Common myeloid progenitor, CD34-positive (primary cell): ENCODE measurements around the gene DRAP1.
A peak's percentile ranks its signal among the peaks of the same experiment; 100 is the strongest.

Experiments used
- CTCF ChIA-PET: fragments of 350-600 bp; sonication (Branson Sonifier 250); formaldehyde crosslinking; loops from one replicate; lab custom pipeline; 2021; ENCODE audit warnings: antibody characterized with exemption; lab: Charles Lee
- POLR2A ChIA-PET: fragments of 350-600 bp; sonication (Branson Sonifier 250); formaldehyde crosslinking; loops from one replicate; lab custom pipeline; 2021; ENCODE audit warnings: antibody characterized with exemption; lab: Charles Lee
- DNase-seq, 3 donors: peaks; one replicate each; pipeline versions ENCODE4 v3.0.0 to v3.0.0-alpha.2; 2013
- H3K27ac ChIP-seq, 2 experiments: 1 replicate in 1 of 2; 2 replicates in 1 of 2; pipeline ENCODE4 v1.7.0; 2013; ENCODE audit warnings: inconsistent platforms in 2 of 2, low read length in 2 of 2, mild to moderate bottlenecking in 2 of 2, low read depth in 1 of 2, moderate library complexity in 1 of 2; ENCODE audit not compliant: severe bottlenecking in 2 of 2, insufficient read depth in 1 of 2, poor library complexity in 1 of 2
- H3K27me3 ChIP-seq, 5 experiments: replicated peaks in 2 of 5; 1 replicate in 3 of 5; 2 replicates in 2 of 5; pipeline versions ENCODE4 v1.6.1 to v1.7.0; 2013; ENCODE audit warnings: low read length in 4 of 5, mild to moderate bottlenecking in 2 of 5, moderate library complexity in 2 of 5, inconsistent platforms in 1 of 5; ENCODE audit not compliant: insufficient read depth in 5 of 5, control insufficient read depth in 4 of 5
- H3K36me3 ChIP-seq, 4 experiments: 1 replicate in 2 of 4; 2 replicates in 2 of 4; pipeline versions ENCODE4 v1.6.1 to v1.7.0; 2013; ENCODE audit warnings: low read length in 3 of 4, control low read depth in 1 of 4, mild to moderate bottlenecking in 1 of 4; ENCODE audit not compliant: control insufficient read depth in 4 of 4, insufficient read depth in 4 of 4
- H3K4me1 ChIP-seq, 4 experiments: 1 replicate in 3 of 4; 2 replicates in 1 of 4; pipeline versions ENCODE4 v1.6.1 to v1.7.1; 2013; ENCODE audit warnings: low read length in 3 of 4, mild to moderate bottlenecking in 3 of 4, control low read depth in 1 of 4, inconsistent platforms in 1 of 4, moderate library complexity in 1 of 4; ENCODE audit not compliant: control insufficient read depth in 4 of 4, insufficient read depth in 4 of 4; ENCODE audit errors: control extremely low read depth in 1 of 4
- H3K4me3 ChIP-seq, 7 experiments: 1 replicate in 4 of 7; 2 replicates in 3 of 7; pipeline versions ENCODE4 v1.5.1 to v1.7.0; 2013; ENCODE audit warnings: mild to moderate bottlenecking in 7 of 7, low read length in 6 of 7, moderate library complexity in 6 of 7, inconsistent platforms in 2 of 7, low read depth in 2 of 7, control low read depth in 1 of 7; ENCODE audit not compliant: insufficient read depth in 4 of 7, control insufficient read depth in 1 of 7; ENCODE audit errors: extremely low read depth in 1 of 7
- H3K9me3 ChIP-seq, 5 experiments: 1 replicate in 4 of 5; 2 replicates in 1 of 5; pipeline versions ENCODE4 v1.6.1 to v1.7.1; 2013; ENCODE audit warnings: low read length in 4 of 5, mild to moderate bottlenecking in 2 of 5, inconsistent platforms in 1 of 5, low read depth in 1 of 5, moderate library complexity in 1 of 5; ENCODE audit not compliant: control insufficient read depth in 4 of 5, insufficient read depth in 2 of 5; ENCODE audit errors: control extremely low read depth in 1 of 5
- WGBS: methylation state at CpG from one replicate; pipeline ENCODE4 v1.1.5; 2013; ENCODE audit not compliant: insufficient coverage; 5-methylcytosine and 5-hydroxymethylcytosine counted together

DRAP1 gene

GRCh38 chr11:65922565-65922964 is 3.3 kb downstream of the DRAP1 start:
- peaks cover under 1 to 41% (median 31%) of the 10 kb centered on the region in 4 experiments for H3K4me1 ChIP-seq
- H3K27ac ChIP-seq: no peak overlapping the region
- peak in 2 of 3 donors; percentile 47 to 52 for DNase-seq
- no peaks in the 10 kb centered on the region for H3K9me3 ChIP-seq
- ChIA-PET CTCF (interaction anchor here (0.8 to 2.5 kb wide), 14 partner anchors 9 to 200 kb away, joined by 3 to 8 read pairs (median 4); partner anchors contain the start of genes CCDC85B and FIBP), POLR2A (interaction anchor here (0.7 to 1.9 kb wide), 3 partner anchors 22 to 39 kb away, joined by 3 to 5 read pairs (median 4); partner anchors contain the start of genes FOSL1 and SART1)
- H3K27me3 ChIP-seq: no peaks in the 10 kb centered on the region
- no peak overlapping the region for H3K4me3 ChIP-seq
- 8% methylated on average over 2 of the region's 3 CpGs for WGBS
- peaks cover 7 to 33% (median 20%) of the 10 kb centered on the region in 4 experiments for H3K36me3 ChIP-seq

GRCh38 chr11:65925397-65925796 is 6.2 kb downstream of the DRAP1 start:
- 83% methylated on average over 1 of the region's 2 CpGs for WGBS
- Histone ChIP-seq H3K27me3 (no peaks in the 10 kb centered on the region), H3K9me3 (no peaks in the 10 kb centered on the region), H3K36me3 (peaks cover 7 to 33% (median 20%) of the 10 kb centered on the region in 4 experiments), H3K4me1 (peaks cover 7 to 46% (median 36%) of the 10 kb centered on the region in 4 experiments), H3K4me3 (no peak overlapping the region), H3K27ac (no peak overlapping the region)
- ChIA-PET CTCF (no interaction called here), POLR2A (no interaction called here)
- DNase-seq: no peak

- DNase-seq: peak; percentile 97 to 99 (median 98)
- WGBS: 0% methylated on average over 5 of the region's 9 CpGs
- H3K4me3 ChIP-seq: peak overlapping the region in 5 of 7 experiments; percentile 23 to 66 (median 50)
- peaks cover 0 to 15% (median 7%) of the 10 kb centered on the region in 4 experiments for H3K36me3 ChIP-seq
- POLR2A ChIA-PET: interaction anchor here (0.6 to 1.2 kb wide), 6 partner anchors 8 to 54 kb away, joined by 3 to 4 read pairs (median 3); partner anchors contain the start of genes CCDC85B and FIBP
- H3K27ac ChIP-seq: peak overlapping the region; percentile 27 to 77
- peaks cover 7 to 41% (median 39%) of the 10 kb centered on the region in 4 experiments for H3K4me1 ChIP-seq
- H3K27me3 ChIP-seq: no peaks in the 10 kb centered on the region
- H3K9me3 ChIP-seq: no peaks in the 10 kb centered on the region
- CTCF ChIA-PET: interaction anchor here (0.9 to 1.7 kb wide), 9 partner anchors 8 to 57 kb away, joined by 3 to 4 read pairs (median 3); partner anchors contain the start of gene CCDC85B
Measured at GRCh38 chr11:65927904-65928397, 8.7 kb downstream of the DRAP1 start.

- H3K4me3 ChIP-seq: peak overlapping the region in 3 of 7 experiments; percentile 23 to 66 (median 52)
- H3K36me3 ChIP-seq: peaks cover 0 to 9% (median 4%) of the 10 kb centered on the region in 4 experiments
- DNase-seq: peak in 1 of 3 donors; percentile 18
- ChIA-PET POLR2A (interaction anchor here (0.7 to 1.0 kb wide), 3 partner anchors 9 to 40 kb away, joined by 3 to 4 read pairs (median 3); partner anchors contain the start of genes CCDC85B and FIBP), CTCF (interaction anchor here (0.9 to 2.0 kb wide), 9 partner anchors 8 to 47 kb away, joined by 3 to 8 read pairs (median 3); partner anchors contain the start of gene CCDC85B)
- H3K27me3 ChIP-seq: no peaks in the 10 kb centered on the region
- WGBS: 33% methylated on average over 6 of the region's 6 CpGs
- H3K9me3 ChIP-seq: no peaks in the 10 kb centered on the region
- peaks cover 7 to 41% (median 39%) of the 10 kb centered on the region in 4 experiments for H3K4me1 ChIP-seq
- H3K27ac ChIP-seq: peak overlapping the region; percentile 46 to 77
Measured at GRCh38 chr11:65928667-65929066, 9.4 kb downstream of the DRAP1 start.

GRCh38 chr11:65931773-65932557 is 12.7 kb downstream of the DRAP1 start:
- WGBS: 81% methylated on average over 11 of the region's 13 CpGs
- Histone ChIP-seq H3K27me3 (no peaks in the 10 kb centered on the region), H3K9me3 (no peaks in the 10 kb centered on the region), H3K4me3 (no peak overlapping the region), H3K27ac (no peak overlapping the region), H3K4me1 (peaks cover 7 to 40% (median 38%) of the 10 kb centered on the region in 4 experiments), H3K36me3 (no peaks in the 10 kb centered on the region)
- CTCF ChIA-PET: interaction anchor here (0.8 to 3.6 kb wide), 8 partner anchors 10 to 43 kb away, joined by 3 to 34 read pairs (median 4); partner anchors contain the start of genes C11orf68, CCDC85B and FIBP
- POLR2A ChIA-PET: interaction anchor here (0.7 to 1.6 kb wide), 3 partner anchors 29 to 43 kb away, joined by 3 to 5 read pairs (median 4); no protein-coding TSS in a partner anchor
- peak in 2 of 3 donors; percentile 43 to 47 for DNase-seq

GRCh38 chr11:65932558-65932919 is 13.3 kb downstream of the DRAP1 start:
- Histone ChIP-seq H3K27ac (no peak overlapping the region), H3K4me3 (no peak overlapping the region), H3K27me3 (no peaks in the 10 kb centered on the region), H3K36me3 (no peaks in the 10 kb centered on the region), H3K4me1 (peaks cover 7 to 35% (median 33%) of the 10 kb centered on the region in 4 experiments), H3K9me3 (no peaks in the 10 kb centered on the region)
- POLR2A ChIA-PET: interaction anchor here (0.7 to 1.6 kb wide), 3 partner anchors 30 to 44 kb away, joined by 3 to 5 read pairs (median 4); no protein-coding TSS in a partner anchor
- 68% methylated on average over 8 of the region's 9 CpGs for WGBS
- no peak for DNase-seq
- CTCF ChIA-PET: interaction anchor here (1.3 to 3.6 kb wide), 5 partner anchors 11 to 44 kb away, joined by 3 to 34 read pairs (median 5); partner anchors contain the start of genes C11orf68, CCDC85B and FIBP
